HS-5 (cell line): ENCODE data around the gene SLC18A3.

Source experiments
- DNase-seq: peaks from one replicate; pipeline ENCODE4 v3.0.0-alpha.2; 2012; ENCODE audit warnings: low read depth

The SLC18A3 gene

GRCh38 chr10:49610114-49610457 is at the start of gene SLC18A3:
SLC18A3 (plus strand) TSS chr10:49610310; CDS start chr10:49610741, 431 bp downstream.
- DNase-seq: no peak

- no peak for DNase-seq
Measured at GRCh38 chr10:49560526-49560925, 49.6 kb upstream of the SLC18A3 start.

- DNase-seq: no peak
Measured at GRCh38 chr10:49562893-49563292, 47.2 kb upstream of the SLC18A3 start.

GRCh38 chr10:49564461-49565009 is 45.6 kb upstream of the SLC18A3 start:
- no peak for DNase-seq

- DNase-seq: no peak
Measured at GRCh38 chr10:49567810-49568209, 42.3 kb upstream of the SLC18A3 start.

GRCh38 chr10:49568235-49568634 is 41.9 kb upstream of the SLC18A3 start:
- no peak for DNase-seq

- DNase-seq: no peak
Measured at GRCh38 chr10:49569031-49569631, 41.0 kb upstream of the SLC18A3 start.

- DNase-seq: no peak
Measured at GRCh38 chr10:49571388-49571787, 38.7 kb upstream of the SLC18A3 start.

- no peak for DNase-seq
Measured at GRCh38 chr10:49572594-49573114, 37.5 kb upstream of the SLC18A3 start.

- no peak for DNase-seq
Measured at GRCh38 chr10:49575489-49576072, 34.5 kb upstream of the SLC18A3 start.

GRCh38 chr10:49577182-49577925 is 32.8 kb upstream of the SLC18A3 start:
- no peak for DNase-seq

GRCh38 chr10:49578392-49578791 is 31.7 kb upstream of the SLC18A3 start:
- no peak for DNase-seq

GRCh38 chr10:49579621-49580020 is 30.5 kb upstream of the SLC18A3 start:
- no peak for DNase-seq

- DNase-seq: no peak
Measured at GRCh38 chr10:49585387-49585786, 24.7 kb upstream of the SLC18A3 start.

GRCh38 chr10:49587981-49588380 is 22.1 kb upstream of the SLC18A3 start:
- no peak for DNase-seq

GRCh38 chr10:49592726-49593563 is 17.2 kb upstream of the SLC18A3 start:
- no peak for DNase-seq

- DNase-seq: no peak
Measured at GRCh38 chr10:49593564-49593875, 16.6 kb upstream of the SLC18A3 start.

- DNase-seq: no peak
Measured at GRCh38 chr10:49593998-49594397, 16.1 kb upstream of the SLC18A3 start.

- DNase-seq: no peak
Measured at GRCh38 chr10:49594594-49594993, 15.5 kb upstream of the SLC18A3 start.

- no peak for DNase-seq
Measured at GRCh38 chr10:49595003-49595712, 15.0 kb upstream of the SLC18A3 start.

GRCh38 chr10:49595713-49596492 is 14.2 kb upstream of the SLC18A3 start:
- DNase-seq: no peak
